Gastroesophageal sphincter (tissue), 3 donors: Measurements from ENCODE around the gene TRMT2A.

Source experiments
- CTCF ChIP-seq, 4 experiments: fragments of 200-600 bp in 2 of 4; fragments of 450-650 bp in 2 of 4; sonication (generic) in 1 of 4; IDR thresholded peaks; one replicate each; pipeline ENCODE4 v1.5.1; 2017 to 2019; ENCODE audit warnings: antibody characterized with exemption in 4 of 4, mild to moderate bottlenecking in 2 of 4, moderate library complexity in 2 of 4
- POLR2A ChIP-seq, 2 donors: fragments of 450-650 bp; IDR thresholded peaks; one replicate each; pipeline ENCODE4 v1.6.1; 2017; ENCODE audit warnings: antibody characterized with exemption in 2 of 2, mild to moderate bottlenecking in 2 of 2, moderate library complexity in 1 of 2
- POLR2AphosphoS5 ChIP-seq: sonication (generic); formaldehyde crosslinking; IDR thresholded peaks from one replicate; pipeline ENCODE4 v1.6.1; 2017; ENCODE audit warnings: antibody characterized with exemption

- TF ChIP-seq POLR2AphosphoS5, result no peak
- TF ChIP-seq CTCF (IDR thresholded peaks at IDR 0.05), result no peak
- TF ChIP-seq POLR2A (IDR thresholded peaks at IDR 0.05), result no peak
Observed at GRCh38 chr22:20095521-20095920, 21.5 kb downstream of the TRMT2A start.
